ENCODE data around the gene BMF. TPM values are rescaled to one million over a fixed set of nuclear protein-coding genes. Genes with fewer than 3 reads are reported as not detected.

BMF gene
- total RNA-seq, 2 experiments from 2014 or later = 4.8 to 11.1 TPM

DNA sequence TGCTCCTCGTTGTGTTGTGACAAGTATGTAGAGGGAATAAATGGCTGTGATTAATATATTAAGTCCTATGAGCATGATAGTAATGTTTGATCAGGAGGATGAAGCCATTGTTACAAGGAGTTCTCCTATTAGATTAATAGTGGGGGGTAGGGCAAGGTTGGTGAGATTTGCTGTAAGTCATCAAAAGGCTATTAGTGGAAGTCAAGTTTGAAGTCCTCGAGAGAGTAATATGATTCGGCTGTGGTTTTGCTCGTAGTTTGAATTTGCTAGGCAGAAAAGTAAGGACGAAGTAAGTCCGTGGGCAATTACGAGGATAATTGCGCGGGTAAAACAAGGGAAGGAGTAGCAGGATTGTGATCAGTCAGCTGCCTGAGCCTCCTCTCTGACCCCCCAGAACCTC is 26.2 kb upstream of the BMF start:
- no peaks in the 10 kb centered on the region for H3K36me3 ChIP-seq (ENCODE audit: insufficient read depth, low read length)

GRCh38 chr15:40133544-40133943 is 24.9 kb upstream of the BMF start:
- Histone ChIP-seq H4K20me1 (ENCODE audit: insufficient read depth, low read length) (no peaks in the 10 kb centered on the region), H3K4me2 (ENCODE audit: low read length) (no peak overlapping the region), H3K27ac (ENCODE audit: low read depth, low read length, poor library complexity, severe bottlenecking) (no peak overlapping the region), H3K9me2 (ENCODE audit: insufficient read depth, low read length) (no peaks in the 10 kb centered on the region), H3K36me3 (ENCODE audit: insufficient read depth, low read length) (no peaks in the 10 kb centered on the region), H2AFZ (ENCODE audit: low read length) (no peak overlapping the region), H3K79me2 (ENCODE audit: insufficient read depth, low read depth, low read length) (no peaks in the 10 kb centered on the region), H3K4me3 (ENCODE audit: low read depth, low read length, poor library complexity, severe bottlenecking) (no peak overlapping the region), H3K9me3 (ENCODE audit: low read length) (no peaks in the 10 kb centered on the region), H3K4me1 (ENCODE audit: insufficient read depth, low read length, poor library complexity, severe bottlenecking) (no peaks in the 10 kb centered on the region)
- ChIA-PET POLR2A (no interaction called here), CTCF (ENCODE audit: unreplicated experiment) (no interaction called here)
- intact Hi-C loops (cut with micrococcal nuclease; ENCODE audit: unreplicated experiment) = no loop called here
- TF ChIP-seq, protein P1, sequence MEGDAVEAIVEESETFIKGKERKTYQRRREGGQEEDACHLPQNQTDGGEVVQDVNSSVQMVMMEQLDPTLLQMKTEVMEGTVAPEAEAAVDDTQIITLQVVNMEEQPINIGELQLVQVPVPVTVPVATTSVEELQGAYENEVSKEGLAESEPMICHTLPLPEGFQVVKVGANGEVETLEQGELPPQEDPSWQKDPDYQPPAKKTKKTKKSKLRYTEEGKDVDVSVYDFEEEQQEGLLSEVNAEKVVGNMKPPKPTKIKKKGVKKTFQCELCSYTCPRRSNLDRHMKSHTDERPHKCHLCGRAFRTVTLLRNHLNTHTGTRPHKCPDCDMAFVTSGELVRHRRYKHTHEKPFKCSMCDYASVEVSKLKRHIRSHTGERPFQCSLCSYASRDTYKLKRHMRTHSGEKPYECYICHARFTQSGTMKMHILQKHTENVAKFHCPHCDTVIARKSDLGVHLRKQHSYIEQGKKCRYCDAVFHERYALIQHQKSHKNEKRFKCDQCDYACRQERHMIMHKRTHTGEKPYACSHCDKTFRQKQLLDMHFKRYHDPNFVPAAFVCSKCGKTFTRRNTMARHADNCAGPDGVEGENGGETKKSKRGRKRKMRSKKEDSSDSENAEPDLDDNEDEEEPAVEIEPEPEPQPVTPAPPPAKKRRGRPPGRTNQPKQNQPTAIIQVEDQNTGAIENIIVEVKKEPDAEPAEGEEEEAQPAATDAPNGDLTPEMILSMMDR (conservative IDR thresholded peaks at IDR 0.05; ENCODE audit: low read length) = no peak
- TF ChIP-seq EZH2phosphoT487 (IDR thresholded peaks at IDR 0.05; ENCODE audit: borderline replicate concordance, low read depth, low read length) = no peak
- BruUV-seq (replicated peaks) = no TSS peak
- DNase-seq (ENCODE audit: low spot score) = no peak

More for the DNA sequence above, 26.2 kb upstream of the BMF start:
- H3K9me3 ChIP-seq (ENCODE audit: low read length) = no peaks in the 10 kb centered on the region
- no peaks in the 10 kb centered on the region for H3K79me2 ChIP-seq (ENCODE audit: insufficient read depth, low read depth, low read length)
- H3K27ac ChIP-seq (ENCODE audit: low read depth, low read length, poor library complexity, severe bottlenecking) = no peak overlapping the region
- no peak overlapping the region for H3K4me2 ChIP-seq (ENCODE audit: low read length)
- no peak overlapping the region for H3K4me3 ChIP-seq (ENCODE audit: low read depth, low read length, poor library complexity, severe bottlenecking)
- no peak for TF ChIP-seq EZH2phosphoT487 (IDR thresholded peaks at IDR 0.05; ENCODE audit: borderline replicate concordance, low read depth, low read length)
- TF ChIP-seq, protein P1 (conservative IDR thresholded peaks at IDR 0.05; ENCODE audit: low read length) = no peak
- no peak for DNase-seq (ENCODE audit: low spot score)
- no peaks in the 10 kb centered on the region for H3K4me1 ChIP-seq (ENCODE audit: insufficient read depth, low read length, poor library complexity, severe bottlenecking)
- POLR2A ChIA-PET = no interaction called here
- H2AFZ ChIP-seq (ENCODE audit: low read length) = no peak overlapping the region
- intact Hi-C loops (cut with micrococcal nuclease; ENCODE audit: unreplicated experiment) = no loop called here
- H3K9me2 ChIP-seq (ENCODE audit: insufficient read depth, low read length) = no peaks in the 10 kb centered on the region
- H4K20me1 ChIP-seq (ENCODE audit: insufficient read depth, low read length) = no peaks in the 10 kb centered on the region
- no TSS peak for BruUV-seq (replicated peaks)
- CTCF ChIA-PET (ENCODE audit: unreplicated experiment) = no interaction called here

DNA sequence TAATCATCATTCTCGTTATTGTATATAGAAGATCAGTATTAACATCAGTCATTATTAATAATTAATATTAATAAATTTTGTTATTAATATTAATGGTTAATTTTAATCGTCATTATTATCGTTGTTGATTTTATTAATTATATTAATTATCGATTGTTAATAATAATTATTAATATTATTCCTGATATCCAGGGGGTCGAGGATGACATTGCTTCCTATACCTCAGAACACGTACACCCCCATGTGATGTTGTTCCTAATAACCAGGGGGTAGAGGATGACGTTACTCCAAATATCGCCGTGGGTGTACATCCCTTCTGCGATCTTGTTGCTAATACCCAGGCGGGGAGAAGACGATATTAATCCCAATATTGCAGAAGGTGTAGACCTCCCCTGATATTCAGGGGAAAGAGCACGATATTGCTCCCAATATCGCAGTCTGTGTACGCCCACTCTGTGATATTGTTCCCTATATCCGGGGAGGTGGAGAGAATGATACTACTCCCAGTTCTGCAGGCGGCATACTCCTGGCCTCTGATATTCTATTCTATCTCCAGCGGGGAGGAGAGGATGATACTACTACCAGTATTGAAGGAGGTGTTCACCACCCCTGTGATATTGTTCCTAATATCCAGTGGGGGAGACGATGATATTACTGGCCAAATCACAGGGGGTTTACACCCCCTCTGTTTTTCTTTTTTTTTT is 22.3 kb upstream of the BMF start:
- no peak for TF ChIP-seq EZH2phosphoT487 (IDR thresholded peaks at IDR 0.05; ENCODE audit: borderline replicate concordance, low read depth, low read length)
- TF ChIP-seq, protein P1 (conservative IDR thresholded peaks at IDR 0.05; ENCODE audit: low read length) = no peak
- H2AFZ ChIP-seq (ENCODE audit: low read length) = no peak overlapping the region
- no peak overlapping the region for H3K4me2 ChIP-seq (ENCODE audit: low read length)
- no peaks in the 10 kb centered on the region for H3K9me2 ChIP-seq (ENCODE audit: insufficient read depth, low read length)
- H3K4me1 ChIP-seq (ENCODE audit: insufficient read depth, low read length, poor library complexity, severe bottlenecking) = no peaks in the 10 kb centered on the region
- H3K27ac ChIP-seq (ENCODE audit: low read depth, low read length, poor library complexity, severe bottlenecking) = no peak overlapping the region
- CTCF ChIA-PET (ENCODE audit: unreplicated experiment) = no interaction called here
- no peaks in the 10 kb centered on the region for H4K20me1 ChIP-seq (ENCODE audit: insufficient read depth, low read length)
- BruUV-seq (replicated peaks) = no TSS peak
- H3K9me3 ChIP-seq (ENCODE audit: low read length) = no peaks in the 10 kb centered on the region
- H3K36me3 ChIP-seq (ENCODE audit: insufficient read depth, low read length) = no peaks in the 10 kb centered on the region
- intact Hi-C loops (cut with micrococcal nuclease; ENCODE audit: unreplicated experiment) = no loop called here
- no peaks in the 10 kb centered on the region for H3K79me2 ChIP-seq (ENCODE audit: insufficient read depth, low read depth, low read length)
- peak; percentile 20 for DNase-seq (ENCODE audit: low spot score)
- POLR2A ChIA-PET = no interaction called here
- no peak overlapping the region for H3K4me3 ChIP-seq (ENCODE audit: low read depth, low read length, poor library complexity, severe bottlenecking)
